GM19455 (cell line): ENCODE data around the gene NRP2.

Source experiments
- ATAC-seq: cut with Tn5 transposase; IDR thresholded peaks from one replicate; pipeline ENCODE4 v1.9.1; 2021; ENCODE audit not compliant: unreplicated experiment

The NRP2 gene

DNA sequence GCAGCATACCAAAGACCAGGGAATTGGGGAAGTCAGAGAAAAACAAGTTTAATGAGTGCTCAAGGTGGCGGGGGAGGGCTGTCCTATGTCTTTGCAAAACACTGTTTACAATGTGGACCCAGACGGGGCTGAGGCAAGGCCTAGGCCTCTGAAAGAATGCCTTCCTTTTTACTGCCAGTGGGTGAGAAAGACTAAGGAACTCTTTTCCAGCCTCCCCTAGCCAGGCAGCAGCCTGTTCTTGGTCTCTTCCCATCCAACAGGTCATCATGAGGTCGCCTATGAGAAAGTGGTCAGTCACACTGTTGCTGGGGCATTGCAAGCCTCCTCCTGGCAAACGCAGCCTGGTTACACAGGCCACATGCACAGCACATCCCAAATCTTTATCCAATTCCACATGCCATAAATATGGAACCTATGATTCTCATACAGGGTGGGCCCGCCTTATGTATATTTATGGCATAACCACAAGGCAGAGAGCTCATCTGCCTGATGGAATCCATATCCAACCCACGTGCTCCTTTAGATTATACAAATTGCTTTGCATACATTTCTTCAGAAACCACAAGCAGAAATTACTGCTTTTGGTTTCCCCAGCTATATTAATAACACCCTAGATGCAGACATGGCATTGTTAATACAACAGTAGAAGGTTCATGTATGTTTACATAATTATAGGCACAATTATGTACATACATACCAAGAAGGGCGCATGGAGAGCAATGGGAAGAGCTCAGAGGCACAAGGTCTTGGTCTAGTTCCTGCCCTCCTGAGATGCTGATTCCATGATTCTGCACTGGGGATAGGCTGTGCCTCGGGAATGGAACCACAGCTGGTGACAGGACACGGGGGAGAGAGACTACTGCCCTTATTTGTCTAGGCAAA is 48.6 kb downstream of the NRP2 start:
- no peak for ATAC-seq

DNA sequence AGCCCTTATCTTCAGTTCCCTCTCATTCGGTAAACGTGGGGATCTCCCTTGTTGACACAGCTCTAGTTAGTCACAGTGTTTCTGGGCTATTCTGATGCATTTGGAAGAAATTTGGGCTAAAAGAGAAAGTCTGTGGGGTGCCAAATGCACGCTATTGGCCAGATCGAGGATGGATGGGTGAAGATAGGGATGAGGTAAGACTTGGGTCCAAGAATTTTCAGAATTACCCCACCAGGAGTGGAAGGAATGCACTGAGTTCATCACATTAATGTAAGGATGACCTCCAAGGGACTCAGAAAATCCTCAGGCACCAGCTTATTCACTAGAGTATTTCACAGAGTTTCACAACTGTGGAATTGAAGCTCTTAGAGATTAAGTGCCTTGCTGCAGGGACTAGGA is 49.3 kb downstream of the NRP2 start:
- no peak for ATAC-seq

- no peak for ATAC-seq
Measured at GRCh38 chr2:205732314-205732713, 50.0 kb downstream of the NRP2 start.

GRCh38 chr2:205733082-205733481 is 50.8 kb downstream of the NRP2 start:
- no peak for ATAC-seq

- no peak for ATAC-seq
Measured at GRCh38 chr2:205733648-205734047, 51.3 kb downstream of the NRP2 start.

GRCh38 chr2:205734436-205735037 is 52.2 kb downstream of the NRP2 start:
- ATAC-seq: no peak

DNA sequence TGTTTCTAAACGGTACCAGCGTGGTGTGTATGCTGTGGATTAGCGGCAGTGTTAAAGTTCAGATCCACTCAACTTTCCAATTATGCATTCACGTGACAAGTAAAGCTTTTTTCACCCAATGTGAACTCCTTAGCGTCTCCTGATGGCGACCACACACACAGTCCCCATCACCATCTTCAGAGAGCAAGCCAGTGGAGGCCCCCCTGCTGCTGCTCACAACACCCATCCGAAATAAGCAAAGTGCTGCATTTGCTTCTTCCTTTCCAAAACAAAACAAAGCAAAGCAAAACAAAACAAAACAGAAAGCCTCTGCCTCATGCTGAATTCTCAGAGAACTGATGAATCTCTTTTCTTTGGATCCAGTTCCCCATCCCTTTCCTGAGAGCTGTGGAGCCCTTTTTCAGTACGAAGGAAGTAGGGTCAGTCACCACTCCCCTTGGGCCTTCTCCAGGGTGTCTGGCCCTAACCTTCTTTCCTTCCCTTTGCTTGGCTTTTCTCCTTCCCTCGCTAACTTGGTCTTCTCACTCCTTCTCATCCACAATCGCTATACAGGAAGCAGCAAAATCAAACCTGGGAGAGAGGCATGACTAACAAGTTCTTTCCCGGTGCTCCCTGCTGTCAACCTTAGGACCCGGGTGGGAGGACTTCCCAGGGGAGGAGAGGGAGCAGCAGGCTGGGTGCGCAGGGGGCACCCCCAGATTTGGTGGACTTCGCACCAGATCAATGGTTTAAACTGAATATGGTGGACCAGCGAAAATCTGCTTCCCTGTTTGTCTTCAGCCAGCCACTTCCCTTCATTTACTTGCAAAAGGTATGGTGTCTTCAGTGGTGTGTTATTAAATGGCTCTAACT is 56.0 kb downstream of the NRP2 start:
- no peak for ATAC-seq

DNA sequence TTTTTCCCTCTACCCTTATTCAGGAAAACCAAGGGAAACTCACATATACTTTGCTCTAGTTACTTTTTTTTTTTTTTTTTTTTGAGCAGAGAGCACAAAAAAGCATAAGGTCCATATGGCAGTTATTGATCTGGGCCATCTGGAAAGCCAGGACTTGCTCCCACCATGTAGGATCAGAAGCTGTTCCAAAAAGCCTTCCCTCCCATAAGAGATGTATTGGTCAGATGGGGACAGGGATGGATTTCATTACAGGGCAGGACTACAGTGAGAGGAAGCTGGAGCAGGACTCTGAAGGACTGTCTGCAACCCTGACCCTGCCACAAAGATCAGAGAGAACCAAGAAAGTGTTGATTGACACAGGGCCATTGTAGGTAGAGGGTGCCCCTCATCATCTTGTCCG is 57.3 kb downstream of the NRP2 start:
- ATAC-seq: no peak

GRCh38 chr2:205740381-205740780 is 58.1 kb downstream of the NRP2 start:
- no peak for ATAC-seq

GRCh38 chr2:205741256-205741978 is 59.1 kb downstream of the NRP2 start:
- no peak for ATAC-seq

GRCh38 chr2:205743137-205743536 is 60.8 kb downstream of the NRP2 start:
- no peak for ATAC-seq

- ATAC-seq: no peak
Measured at GRCh38 chr2:205744074-205744591, 61.8 kb downstream of the NRP2 start.

DNA sequence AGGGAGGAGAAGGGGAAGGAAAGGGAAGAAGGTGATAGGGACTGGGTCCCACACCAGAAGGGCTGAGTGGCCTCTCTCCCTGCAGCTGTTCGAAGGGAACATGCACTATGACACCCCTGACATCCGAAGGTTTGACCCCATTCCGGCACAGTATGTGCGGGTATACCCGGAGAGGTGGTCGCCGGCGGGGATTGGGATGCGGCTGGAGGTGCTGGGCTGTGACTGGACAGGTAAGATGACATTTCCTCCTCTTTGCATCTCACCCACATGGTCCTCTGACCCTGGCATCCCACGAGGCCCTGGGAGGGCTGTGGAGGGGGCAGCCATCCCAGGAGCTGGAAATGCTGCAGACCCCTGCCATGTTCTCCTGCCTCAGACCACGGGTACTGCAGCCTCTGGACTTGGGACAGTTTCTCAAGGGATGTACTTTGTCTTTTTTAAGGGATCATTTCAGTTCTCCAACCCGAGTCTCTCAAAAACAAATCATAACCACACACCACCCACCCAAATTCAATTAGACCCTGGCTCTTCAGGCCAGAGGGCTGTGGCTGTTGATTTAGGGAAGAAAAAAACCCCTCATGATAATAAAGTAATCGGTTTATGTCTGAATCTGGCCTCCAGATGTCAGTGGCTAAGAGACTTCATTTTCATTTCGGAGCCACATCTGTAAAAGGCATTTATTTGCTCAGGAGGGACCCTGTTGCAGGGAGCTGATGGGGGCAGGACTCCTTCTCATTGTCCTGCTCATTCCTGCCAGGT is 63.5 kb downstream of the NRP2 start:
- no peak for ATAC-seq

GRCh38 chr2:205746420-205746785 is 64.1 kb downstream of the NRP2 start:
- ATAC-seq: no peak

DNA sequence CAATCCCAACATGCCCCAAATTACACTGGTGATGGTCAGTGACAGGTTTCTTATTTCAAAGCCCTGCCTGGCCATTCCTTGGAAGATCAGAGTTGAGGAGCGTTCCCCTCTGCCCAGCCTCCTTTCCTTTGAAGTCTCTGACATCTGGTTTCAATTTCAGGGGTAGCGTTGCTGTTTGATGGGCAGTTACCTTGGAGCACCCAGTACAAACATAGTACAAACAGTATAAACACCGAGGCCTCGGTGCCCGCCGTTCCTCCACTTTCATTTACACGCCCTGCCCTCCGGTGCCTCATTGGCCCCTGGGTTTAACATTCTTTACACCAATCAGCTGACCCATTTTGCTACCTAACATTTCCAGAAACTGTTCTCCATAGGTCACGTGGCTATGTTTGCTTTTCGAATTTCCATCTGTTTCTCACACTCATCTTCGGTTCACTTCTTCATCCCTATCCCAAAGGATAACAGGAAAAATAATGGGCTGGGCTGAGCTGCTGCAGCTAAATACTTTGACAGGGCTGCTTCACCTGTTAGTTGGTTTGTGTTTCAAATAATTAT is 65.6 kb downstream of the NRP2 start:
- no peak for ATAC-seq

- no peak for ATAC-seq
Measured at GRCh38 chr2:205748639-205749038, 66.3 kb downstream of the NRP2 start.

- no peak for ATAC-seq
Measured at GRCh38 chr2:205749078-205749477, 66.8 kb downstream of the NRP2 start.

GRCh38 chr2:205750797-205751196 is 68.5 kb downstream of the NRP2 start:
- ATAC-seq: no peak

DNA sequence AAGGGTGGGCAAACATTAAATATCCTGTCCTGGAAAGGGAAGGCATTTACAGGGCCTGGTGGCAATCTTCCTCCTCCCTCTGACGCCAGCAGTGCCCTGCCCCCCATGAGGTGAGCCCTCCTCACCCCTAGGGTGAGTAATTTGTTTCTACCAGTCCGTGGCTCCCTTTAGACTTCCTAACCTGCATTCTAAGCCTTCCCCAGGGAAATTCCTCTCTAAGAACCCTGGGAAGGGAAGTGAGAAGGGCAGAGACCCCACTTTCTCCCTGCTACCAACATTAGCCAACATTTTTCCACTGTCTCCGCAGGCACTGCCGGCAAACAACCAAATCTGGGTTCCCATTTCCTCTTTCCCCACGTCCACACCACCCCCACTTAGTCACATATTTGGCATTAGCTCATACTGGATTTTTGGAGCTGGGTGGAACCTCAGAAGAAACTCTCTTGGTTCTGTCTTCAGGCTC is 69.3 kb downstream of the NRP2 start:
- ATAC-seq: no peak
